Kidney (tissue), 14 donors: ENCODE results near the gene DBP. TPM values are rescaled to one million over a fixed set of nuclear protein-coding genes. Genes with fewer than 3 reads are reported as not detected.

Source experiments
- DNase-seq, 5 donors: peaks; one replicate each; pipeline ENCODE4 v3.0.0-alpha.2; 2013 to 2020
- FAIRE-seq: peaks from 2 replicates; lab custom pipeline; 2012; peaks lifted over from hg19 to GRCh38; lab: Jason Lieb, UNC
- H3K27ac ChIP-seq, 2 donors: one replicate each; pipeline ENCODE4 v1.7.0; 2013; ENCODE audit warnings: low read depth in 2 of 2, low read length in 2 of 2, inconsistent platforms in 1 of 2
- H3K27me3 ChIP-seq: one replicate; pipeline ENCODE4 v1.7.1; 2013; ENCODE audit warnings: low read length, inconsistent platforms; ENCODE audit not compliant: control insufficient read depth, insufficient read depth
- H3K36me3 ChIP-seq, 3 donors: one replicate each; pipeline versions ENCODE4 v1.7.0 to v1.7.1; 2013; ENCODE audit warnings: low read length in 3 of 3, control low read depth in 1 of 3, inconsistent platforms in 1 of 3; ENCODE audit not compliant: insufficient read depth in 3 of 3, control insufficient read depth in 2 of 3
- H3K4me1 ChIP-seq, 3 donors: one replicate each; pipeline versions ENCODE4 v1.7.0 to v1.7.1; 2013; ENCODE audit warnings: low read length in 3 of 3, inconsistent platforms in 1 of 3, low read depth in 1 of 3; ENCODE audit not compliant: control insufficient read depth in 2 of 3, insufficient read depth in 2 of 3
- H3K4me3 ChIP-seq, 3 donors: one replicate each; pipeline versions ENCODE4 v1.7.0 to v1.8.1; 2013; ENCODE audit warnings: low read length in 3 of 3, control low read depth in 1 of 3, inconsistent platforms in 1 of 3
- H3K9ac ChIP-seq, 3 donors: one replicate each; pipeline versions ENCODE4 v1.7.0 to v1.7.1; 2013; ENCODE audit warnings: low read length in 3 of 3, control low read depth in 1 of 3, inconsistent platforms in 1 of 3
- H3K9me3 ChIP-seq, 3 donors: one replicate each; pipeline versions ENCODE4 v1.7.0 to v1.7.1; 2013; ENCODE audit warnings: low read length in 3 of 3, control low read depth in 1 of 3, inconsistent platforms in 1 of 3; ENCODE audit not compliant: control insufficient read depth in 2 of 3, insufficient read depth in 1 of 3
- CTCF ChIP-seq: IDR thresholded peaks from 3 replicates; pipeline ENCODE4 v1.5.1; 2012; ENCODE audit warnings: mild to moderate bottlenecking, moderate library complexity, borderline replicate concordance; ENCODE audit not compliant: insufficient read depth; ENCODE audit errors: extremely low read depth
- intact Hi-C: fragments of 100-400 bp; cut with DNase I; formaldehyde crosslinking; loops from one replicate; pipeline ENCODE4 v1.11.1; 2022
- polyA plus RNA-seq: library from polyadenylated mRNA; stranded (reverse); fragments of 350-450 nt; fragmentation: Illumina TruSeq; extraction: RNeasy Lipid Tissue Mini Kit (QIAGEN cat#74804); gene quantifications from one replicate; pipeline ENCODE4 v1.2.3, GENCODE V29; 2014; ENCODE audit warnings: low read depth, low replicate concordance; ENCODE audit not compliant: insufficient read depth
- total RNA-seq: library from RNA; stranded (reverse); fragmentation: NEBNext Ultra II Directional; extraction: Animal tissue kit (Norgen Biotek cat#: 25700); gene quantifications from one replicate; pipeline ENCODE4 v1.2.1, GENCODE V29; 2021
- donor health status: control.
- donor health status: control.
- donor health status: control.
- donor health status: control.
- donor health status: control.
- donor health status: DM: yes; HTN: yes; CAD: no.
- donor health status: Normal renal cell carcinoma (clear cell type).

The DBP gene
- total and polyA plus RNA-seq, 2 donors from 2014 or later, result 14.5 to 20.4 TPM

GRCh38 chr19:48595171-48595570, 42.0 kb downstream of the DBP start:
- DNase-seq, result no peak
- no peak overlapping the region for H3K27ac ChIP-seq
- no peak overlapping the region for H3K4me3 ChIP-seq
- H3K36me3 ChIP-seq, result no peaks in the 10 kb centered on the region
- intact Hi-C loops, result no loop called here
- no peaks in the 10 kb centered on the region for H3K27me3 ChIP-seq
- no peaks in the 10 kb centered on the region for H3K9me3 ChIP-seq
- FAIRE-seq, result no peak
- no peak overlapping the region for H3K9ac ChIP-seq
- no peak for TF ChIP-seq CTCF
- H3K4me1 ChIP-seq, result no peaks in the 10 kb centered on the region

- no peak overlapping the region for H3K4me3 ChIP-seq
- H3K36me3 ChIP-seq, result no peaks in the 10 kb centered on the region
- no peak for DNase-seq
- no peaks in the 10 kb centered on the region for H3K27me3 ChIP-seq
- no peak for FAIRE-seq
- H3K27ac ChIP-seq, result no peak overlapping the region
- H3K9me3 ChIP-seq, result no peaks in the 10 kb centered on the region
- intact Hi-C loops, result no loop called here
- no peak overlapping the region for H3K9ac ChIP-seq
- peaks cover 0 to 2% (median 0%) of the 10 kb centered on the region in 3 donors for H3K4me1 ChIP-seq
- TF ChIP-seq CTCF, result no peak
These were observed 46.2 kb downstream of the DBP start for GRCh38 chr19:48591021-48591420.

- peak; percentile 90 to 96 (median 92) for DNase-seq
- Histone ChIP-seq H3K9ac (peak overlapping the region in 1 of 3 donors; percentile 58), H3K9me3 (no peaks in the 10 kb centered on the region), H3K27me3 (no peaks in the 10 kb centered on the region), H3K4me1 (peaks cover 0 to 5% (median 0%) of the 10 kb centered on the region in 3 donors), H3K27ac (no peak overlapping the region), H3K36me3 (no peaks in the 10 kb centered on the region), H3K4me3 (peak overlapping the region; percentile 36 to 54 (median 45))
- peak; percentile 78 for TF ChIP-seq CTCF
- FAIRE-seq, result no peak
- intact Hi-C loops, result loop anchor here (10.0 kb wide), 2 partner anchors 104 to 324 kb away; no protein-coding TSS in a partner anchor
These were observed 48.3 kb downstream of the DBP start for GRCh38 chr19:48588670-48589401.
